Choroid plexus epithelial cell (primary cell): ENCODE data around the gene MAGOH.

Source experiments
- DNase-seq: peaks from one replicate; pipeline ENCODE4 v3.0.0-alpha.2; 2010; ENCODE audit warnings: low read depth
- H3K4me3 ChIP-seq: 2 replicates; pipeline ENCODE4 v1.5.1; 2011; ENCODE audit warnings: low read depth, mild to moderate bottlenecking, control low read depth, low read length, moderate library complexity
- CTCF ChIP-seq: conservative IDR thresholded peaks from 2 replicates; pipeline ENCODE4 v1.5.1; 2011; ENCODE audit warnings: low read depth, mild to moderate bottlenecking, control low read depth, inconsistent platforms, low read length, moderate library complexity

The MAGOH gene

GRCh38 chr1:53196485-53197290 lies 41.6 kb downstream of the MAGOH start, which contains the start of gene CPT2:
TSS of gene CPT2 (plus strand) at chr1:53196824. CDS start at chr1:53196944, 120 bp downstream.
- H3K4me3 ChIP-seq: peak within 1 kb of the TSS; percentile 88
- peak; percentile 22 for TF ChIP-seq CTCF
- DNase-seq: peak; percentile 91

GRCh38 chr1:53196017-53196484 lies 42.3 kb downstream of the MAGOH start:
- H3K4me3 ChIP-seq: peak overlapping the region; percentile 88
- no peak for TF ChIP-seq CTCF
- no peak for DNase-seq

- no peak for TF ChIP-seq CTCF
- DNase-seq: no peak
- H3K4me3 ChIP-seq: no peak overlapping the region
These were observed 42.9 kb downstream of the MAGOH start for GRCh38 chr1:53195246-53196016.

GRCh38 chr1:53190210-53190611 lies 48.1 kb downstream of the MAGOH start:
- H3K4me3 ChIP-seq: no peak overlapping the region
- DNase-seq: peak; percentile 61
- TF ChIP-seq CTCF: peak; percentile 73

GRCh38 chr1:53189061-53189460 lies 49.3 kb downstream of the MAGOH start:
- DNase-seq: no peak
- no peak overlapping the region for H3K4me3 ChIP-seq
- TF ChIP-seq CTCF: no peak

- TF ChIP-seq CTCF: no peak
- peak; percentile 33 for DNase-seq
- no peak overlapping the region for H3K4me3 ChIP-seq
These were observed 50.2 kb downstream of the MAGOH start for GRCh38 chr1:53188099-53188498.
